GM12875 (cell line): Measurements from ENCODE around the gene HAND2.

Source experiments
- H3K4me3 ChIP-seq: one replicate; pipeline ENCODE4 v1.5.1; 2011; ENCODE audit warnings: low read depth, low read length, control low read depth
- TF ChIP-seq, protein P1 (sequence below): IDR thresholded peaks from 2 replicates; pipeline ENCODE4 v1.5.1; 2011; ENCODE audit warnings: low read depth, mild to moderate bottlenecking, control low read depth, inconsistent platforms, low read length, moderate library complexity, borderline replicate concordance; ENCODE audit not compliant: insufficient read depth

The HAND2 gene

DNA sequence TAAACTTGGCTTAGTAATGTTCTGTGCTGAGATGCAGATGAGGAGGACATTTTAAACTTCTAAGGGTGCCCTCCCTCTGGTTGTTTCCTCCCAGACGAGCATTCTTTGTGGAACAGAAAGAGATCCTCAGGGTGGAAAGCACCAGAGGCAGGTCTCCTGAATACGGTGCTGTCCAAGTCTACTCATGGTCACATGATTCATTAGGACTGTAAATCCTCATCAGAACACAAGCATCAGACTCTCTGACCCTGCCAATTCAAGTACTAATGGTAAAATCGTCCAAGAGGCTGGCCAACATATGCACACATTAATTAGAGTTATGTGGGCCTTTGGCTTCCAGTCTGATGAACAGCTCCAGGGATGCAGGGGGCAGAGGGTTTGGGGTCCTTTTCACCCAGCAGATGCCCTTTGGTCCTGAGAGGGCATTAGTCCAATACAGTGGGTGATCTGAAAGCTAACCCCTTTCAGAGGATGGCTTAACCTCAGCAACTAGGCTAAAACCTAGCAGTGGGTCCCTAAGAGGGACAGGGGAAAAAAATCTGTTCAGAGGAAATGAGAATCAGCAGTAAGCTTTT lies 18.2 kb downstream of the HAND2 start:
- TF ChIP-seq, protein P1, sequence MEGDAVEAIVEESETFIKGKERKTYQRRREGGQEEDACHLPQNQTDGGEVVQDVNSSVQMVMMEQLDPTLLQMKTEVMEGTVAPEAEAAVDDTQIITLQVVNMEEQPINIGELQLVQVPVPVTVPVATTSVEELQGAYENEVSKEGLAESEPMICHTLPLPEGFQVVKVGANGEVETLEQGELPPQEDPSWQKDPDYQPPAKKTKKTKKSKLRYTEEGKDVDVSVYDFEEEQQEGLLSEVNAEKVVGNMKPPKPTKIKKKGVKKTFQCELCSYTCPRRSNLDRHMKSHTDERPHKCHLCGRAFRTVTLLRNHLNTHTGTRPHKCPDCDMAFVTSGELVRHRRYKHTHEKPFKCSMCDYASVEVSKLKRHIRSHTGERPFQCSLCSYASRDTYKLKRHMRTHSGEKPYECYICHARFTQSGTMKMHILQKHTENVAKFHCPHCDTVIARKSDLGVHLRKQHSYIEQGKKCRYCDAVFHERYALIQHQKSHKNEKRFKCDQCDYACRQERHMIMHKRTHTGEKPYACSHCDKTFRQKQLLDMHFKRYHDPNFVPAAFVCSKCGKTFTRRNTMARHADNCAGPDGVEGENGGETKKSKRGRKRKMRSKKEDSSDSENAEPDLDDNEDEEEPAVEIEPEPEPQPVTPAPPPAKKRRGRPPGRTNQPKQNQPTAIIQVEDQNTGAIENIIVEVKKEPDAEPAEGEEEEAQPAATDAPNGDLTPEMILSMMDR = no peak

DNA sequence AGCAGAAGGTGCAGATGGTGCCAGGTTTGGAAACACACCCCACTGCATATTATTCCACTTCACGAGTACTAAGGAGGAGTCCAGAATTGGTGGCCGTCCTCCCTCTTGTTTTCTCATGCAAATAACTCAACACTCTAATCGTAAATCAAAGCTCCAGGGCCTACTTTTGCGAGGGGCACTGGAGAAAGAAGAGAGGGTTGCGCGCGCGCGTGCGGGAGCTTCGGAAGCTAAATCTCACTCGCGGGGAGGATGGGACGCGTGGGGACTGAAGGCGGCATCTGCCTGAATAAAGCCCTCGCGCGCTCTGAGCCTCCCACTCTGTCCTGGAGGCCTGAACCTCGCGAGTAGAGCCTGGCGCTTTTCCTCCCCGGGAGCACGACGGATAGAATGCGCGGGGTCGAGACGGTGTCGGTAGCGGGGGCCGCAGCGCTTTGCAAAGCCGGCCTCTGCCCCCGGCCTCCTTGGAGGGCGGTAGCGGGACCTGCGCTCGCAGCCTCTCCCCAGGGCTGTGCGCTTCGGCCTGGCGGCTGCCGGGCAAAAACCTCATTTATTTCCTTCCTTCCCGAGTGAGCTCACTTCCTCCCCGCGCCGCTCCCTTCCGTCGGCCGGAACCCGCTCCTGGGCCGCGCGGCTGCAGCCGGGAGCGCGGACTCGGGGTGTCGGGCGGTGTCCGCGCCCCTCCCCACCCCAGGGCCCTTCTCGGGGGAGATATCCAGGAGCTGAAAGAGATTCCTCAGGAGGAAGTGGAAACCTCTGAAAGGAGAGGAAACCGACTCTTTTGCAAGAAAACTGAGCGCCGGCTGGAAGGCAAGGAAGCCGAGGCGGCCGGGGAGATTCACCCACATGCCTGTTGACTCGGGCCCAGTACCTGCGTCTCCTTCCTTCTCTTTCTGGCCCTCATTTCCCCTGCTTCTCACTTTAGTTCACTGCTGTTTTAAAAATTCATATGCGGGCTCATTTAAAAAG lies 20.7 kb downstream of the HAND2 start:
- peak overlapping the region; percentile 46 for H3K4me3 ChIP-seq
- TF ChIP-seq, protein P1 = no peak

More for the DNA sequence above, 18.2 kb downstream of the HAND2 start:
- no peak overlapping the region for H3K4me3 ChIP-seq

DNA sequence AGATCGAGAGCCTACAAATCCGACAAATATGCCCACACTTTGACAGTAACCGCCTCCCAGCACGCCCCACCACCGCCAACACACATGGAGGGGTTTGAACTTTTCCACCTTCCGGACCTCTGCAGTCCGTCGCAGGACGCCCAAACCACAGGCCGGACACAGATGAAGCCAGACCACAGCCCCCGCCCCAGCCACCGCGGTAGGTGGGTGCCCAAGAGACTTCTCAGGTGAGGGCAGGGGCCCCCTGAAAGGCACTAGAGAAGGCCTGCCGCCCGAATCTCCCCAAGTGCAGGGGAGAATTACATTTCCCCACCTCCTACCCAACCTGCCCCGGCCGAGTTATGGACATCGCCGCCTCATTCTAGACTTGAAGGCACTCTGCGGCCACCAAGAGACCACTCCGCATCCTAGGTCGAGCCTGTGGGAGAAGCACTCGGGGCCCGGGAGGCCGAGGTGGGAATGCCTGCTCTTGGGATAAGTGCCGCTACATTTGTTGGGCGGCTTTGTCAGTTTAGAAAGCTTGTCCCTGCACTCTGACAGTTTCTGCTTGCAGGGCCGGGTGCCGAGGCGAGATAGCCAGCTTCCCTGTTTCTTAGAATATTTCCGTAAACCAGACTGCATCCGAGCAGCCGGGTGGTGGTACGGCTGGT lies 21.5 kb downstream of the HAND2 start:
- TF ChIP-seq, protein P1 = no peak
- H3K4me3 ChIP-seq = peak overlapping the region; percentile 21

DNA sequence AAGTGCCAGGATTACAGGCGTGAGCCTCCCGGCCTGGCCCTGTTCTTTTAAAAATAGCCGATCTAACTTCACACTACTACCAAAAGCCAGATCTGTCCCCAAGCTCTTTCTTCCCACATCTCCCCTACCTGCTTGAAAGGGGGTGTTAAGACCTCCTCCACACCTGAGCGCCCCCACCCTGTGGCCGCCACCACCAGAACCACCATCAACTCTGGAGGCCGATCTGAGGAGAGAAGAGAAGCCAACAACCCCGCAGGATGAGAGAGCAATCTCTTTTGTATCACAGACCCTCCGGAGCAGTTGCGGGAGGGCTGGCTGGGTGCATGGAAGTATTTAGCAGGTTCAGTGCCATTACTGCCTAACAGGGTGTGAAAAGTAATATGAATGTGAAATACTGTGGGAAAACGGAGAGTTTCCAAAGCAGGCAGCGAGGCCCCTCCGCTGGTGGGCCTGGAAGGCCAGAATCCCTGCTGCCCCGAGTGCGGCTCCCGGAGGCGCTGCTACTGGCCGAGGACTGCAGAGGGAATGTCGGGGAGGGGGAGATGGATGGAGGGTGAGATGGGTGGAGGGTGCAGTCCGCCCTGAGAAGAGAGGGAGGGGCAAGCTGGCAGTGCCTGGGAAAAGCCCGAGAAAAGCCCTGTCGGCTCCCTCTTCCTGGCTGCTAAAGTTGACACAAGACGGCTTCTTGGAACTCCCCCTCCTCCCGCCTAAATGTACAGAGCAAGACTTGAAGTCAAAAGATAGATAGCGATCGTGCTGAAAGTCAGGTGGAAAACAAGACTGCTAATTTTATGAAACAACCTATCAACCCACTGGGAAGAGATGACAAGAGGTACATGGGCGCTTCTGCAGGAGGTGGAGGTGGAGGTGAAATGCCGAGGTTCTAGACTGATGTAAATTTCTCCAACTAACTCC lies 22.3 kb downstream of the HAND2 start:
- no peak overlapping the region for H3K4me3 ChIP-seq
- TF ChIP-seq, protein P1 = no peak

DNA sequence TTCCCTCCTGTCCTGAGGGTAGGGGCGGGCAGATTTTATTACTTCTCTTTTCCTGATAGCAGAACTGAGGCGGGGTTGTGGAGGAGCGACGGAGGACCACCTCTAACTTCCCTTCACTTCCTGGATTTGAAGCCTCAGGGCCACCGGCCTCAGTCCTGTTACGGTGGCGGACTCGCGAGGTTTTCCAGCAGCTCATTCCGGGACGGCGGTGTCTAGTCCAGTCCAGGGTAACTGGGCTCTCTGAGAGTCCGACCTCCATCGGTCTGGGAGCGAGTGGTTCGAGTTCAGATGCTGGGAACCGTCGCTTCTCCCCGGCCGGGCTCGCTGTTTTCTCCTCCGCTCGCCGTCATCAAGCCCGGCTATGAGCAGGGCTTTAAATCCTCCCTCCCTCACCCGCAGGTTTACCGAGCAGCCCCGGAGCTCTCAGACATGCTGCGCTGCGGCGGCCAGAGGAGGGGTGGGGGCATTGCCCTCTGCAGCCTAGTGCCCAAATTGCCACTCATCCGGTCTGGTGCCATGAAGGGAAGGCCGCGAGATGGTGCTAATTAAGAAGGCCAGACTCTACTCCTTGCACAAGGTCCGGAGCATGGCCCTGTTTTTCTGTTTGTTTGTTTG lies 23.3 kb downstream of the HAND2 start:
- TF ChIP-seq, protein P1 = no peak
- peak overlapping the region; percentile 24 for H3K4me3 ChIP-seq

DNA sequence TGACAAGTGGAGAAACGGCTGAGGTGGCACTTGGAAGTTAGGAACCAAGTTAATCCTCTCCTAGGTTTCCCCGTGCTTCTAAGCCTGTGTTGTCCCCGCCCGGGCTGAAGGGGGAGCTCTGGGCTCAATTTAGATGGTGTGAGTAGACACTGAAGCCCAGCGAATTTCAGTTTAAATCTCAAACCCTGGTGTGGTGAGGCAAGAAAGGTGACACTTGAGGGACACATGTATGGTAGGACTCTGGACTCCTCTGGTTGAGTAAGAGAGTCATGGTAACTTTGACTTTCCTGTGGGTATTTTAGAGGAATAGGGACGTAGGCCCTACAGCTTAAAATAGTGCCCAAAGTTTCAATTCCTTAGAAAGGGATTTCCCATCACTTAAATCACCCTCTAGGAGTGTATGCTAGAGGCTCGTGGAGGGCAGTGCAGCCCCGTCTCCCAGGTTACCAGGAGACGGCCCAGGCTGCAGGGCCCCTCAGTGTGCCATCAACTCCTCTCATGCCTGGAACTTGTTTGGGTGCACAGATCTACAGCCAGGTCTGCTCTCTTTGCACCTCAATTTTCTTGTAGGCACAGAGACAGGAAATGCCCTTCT lies 24.0 kb downstream of the HAND2 start:
- TF ChIP-seq, protein P1 = peak; percentile 78
- H3K4me3 ChIP-seq = peak overlapping the region; percentile 24
